ENCODE data around the gene ANOS1.

DNA sequence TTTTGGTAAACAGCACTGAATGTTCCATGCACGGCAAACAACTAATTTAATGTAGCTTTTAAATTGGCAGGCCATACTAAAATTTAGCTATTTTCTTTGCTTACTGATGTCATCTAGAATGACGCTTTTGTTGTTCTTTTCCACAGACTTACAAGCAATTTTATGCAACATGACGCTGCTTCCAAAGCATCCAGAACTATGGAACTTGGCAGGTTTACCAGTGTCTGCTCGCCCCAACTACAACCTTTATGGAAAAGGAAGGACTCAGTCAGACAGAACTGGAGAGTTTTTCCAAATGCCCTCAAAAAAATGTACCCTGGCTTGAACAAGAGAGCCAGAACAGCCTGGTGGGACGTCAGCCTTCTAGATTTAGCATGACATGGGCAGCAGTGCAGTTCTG lies 58.7 kb downstream of the ANOS1 start:
- TF ChIP-seq, protein P1, sequence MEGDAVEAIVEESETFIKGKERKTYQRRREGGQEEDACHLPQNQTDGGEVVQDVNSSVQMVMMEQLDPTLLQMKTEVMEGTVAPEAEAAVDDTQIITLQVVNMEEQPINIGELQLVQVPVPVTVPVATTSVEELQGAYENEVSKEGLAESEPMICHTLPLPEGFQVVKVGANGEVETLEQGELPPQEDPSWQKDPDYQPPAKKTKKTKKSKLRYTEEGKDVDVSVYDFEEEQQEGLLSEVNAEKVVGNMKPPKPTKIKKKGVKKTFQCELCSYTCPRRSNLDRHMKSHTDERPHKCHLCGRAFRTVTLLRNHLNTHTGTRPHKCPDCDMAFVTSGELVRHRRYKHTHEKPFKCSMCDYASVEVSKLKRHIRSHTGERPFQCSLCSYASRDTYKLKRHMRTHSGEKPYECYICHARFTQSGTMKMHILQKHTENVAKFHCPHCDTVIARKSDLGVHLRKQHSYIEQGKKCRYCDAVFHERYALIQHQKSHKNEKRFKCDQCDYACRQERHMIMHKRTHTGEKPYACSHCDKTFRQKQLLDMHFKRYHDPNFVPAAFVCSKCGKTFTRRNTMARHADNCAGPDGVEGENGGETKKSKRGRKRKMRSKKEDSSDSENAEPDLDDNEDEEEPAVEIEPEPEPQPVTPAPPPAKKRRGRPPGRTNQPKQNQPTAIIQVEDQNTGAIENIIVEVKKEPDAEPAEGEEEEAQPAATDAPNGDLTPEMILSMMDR (IDR thresholded peaks at IDR 0.05; ENCODE audit: borderline replicate concordance, extremely low read depth, low read length, poor library complexity, severe bottlenecking): no peak
- TF ChIP-seq EZH2 (IDR thresholded peaks at IDR 0.05; ENCODE audit: borderline replicate concordance, low read depth, low read length, severe bottlenecking): no peak

Data from DND-41 (cell line).